HG03097 (cell line): ENCODE measurements around the gene MED14.
A peak's percentile ranks its signal among the peaks of the same experiment; 100 is the strongest.

ENCODE experiments used
- ATAC-seq: cut with Tn5 transposase; IDR thresholded peaks from one replicate; pipeline ENCODE4 v1.9.1; 2021; ENCODE audit not compliant: unreplicated experiment, low FRiP score

MED14 gene

GRCh38 chrX:40671126-40671525 is 64.2 kb downstream of the MED14 start:
- ATAC-seq = no peak

- no peak for ATAC-seq
These were observed 71.3 kb downstream of the MED14 start for GRCh38 chrX:40663880-40664630.

GRCh38 chrX:40663078-40663740 is 72.1 kb downstream of the MED14 start:
- peak; percentile 58 for ATAC-seq

- no peak for ATAC-seq
These were observed 73.9 kb downstream of the MED14 start for GRCh38 chrX:40661489-40661888.

- no peak for ATAC-seq
These were observed 75.0 kb downstream of the MED14 start for GRCh38 chrX:40660381-40660780.

GRCh38 chrX:40653535-40653934 is 81.8 kb downstream of the MED14 start:
- no peak for ATAC-seq

GRCh38 chrX:40652664-40653063 is 82.7 kb downstream of the MED14 start:
- ATAC-seq = no peak

- no peak for ATAC-seq
These were observed 83.6 kb downstream of the MED14 start for GRCh38 chrX:40651620-40652223.

- peak; percentile 71 for ATAC-seq
These were observed 87.8 kb downstream of the MED14 start, which contains the start of gene CXorf38 for GRCh38 chrX:40647307-40648197. TSS of gene CXorf38 (minus strand) at chrX:40647561. CDS start at chrX:40647520, 41 bp downstream.

GRCh38 chrX:40646489-40647306 is 88.6 kb downstream of the MED14 start:
- ATAC-seq = peak; percentile 21

- peak; percentile 31 for ATAC-seq
These were observed 90.5 kb downstream of the MED14 start for GRCh38 chrX:40644821-40645358.

- ATAC-seq = no peak
These were observed 91.2 kb downstream of the MED14 start for GRCh38 chrX:40644176-40644575.

GRCh38 chrX:40637687-40638086 is 97.7 kb downstream of the MED14 start:
- ATAC-seq = no peak

GRCh38 chrX:40632199-40632598 is 103.1 kb downstream of the MED14 start:
- no peak for ATAC-seq

- no peak for ATAC-seq
These were observed 106.8 kb downstream of the MED14 start for GRCh38 chrX:40628506-40628905.

GRCh38 chrX:40625294-40625693 is 110.0 kb downstream of the MED14 start:
- no peak for ATAC-seq

GRCh38 chrX:40623665-40624064 is 111.7 kb downstream of the MED14 start:
- ATAC-seq = no peak

GRCh38 chrX:40623139-40623536 is 112.2 kb downstream of the MED14 start, which contains the start of gene MPC1L:
TSS of gene MPC1L (plus strand) at chrX:40623428. CDS start at chrX:40623566, 138 bp downstream.
- no peak for ATAC-seq

- no peak for ATAC-seq
These were observed 112.7 kb downstream of the MED14 start for GRCh38 chrX:40622479-40623138.
